Astrocyte of the spinal cord (primary cell): ENCODE results near the gene GALT.

ENCODE experiments used
- DNase-seq: peaks from one replicate; pipeline ENCODE4 v3.0.0; 2011; ENCODE audit warnings: low read depth, low spot score
- H3K4me3 ChIP-seq: 2 replicates; pipeline ENCODE4 v1.5.1; 2011; ENCODE audit warnings: low read depth, mild to moderate bottlenecking, low read length, moderate library complexity
- CTCF ChIP-seq: IDR thresholded peaks from 2 replicates; pipeline ENCODE4 v1.5.1; 2012; ENCODE audit warnings: low read depth, mild to moderate bottlenecking, low read length, inconsistent platforms
- in situ Hi-C: cut with HindIII; loops from 2 replicates; pipeline ENCODE4 v1.10.0; 2017; ENCODE audit warnings: low sequenced_read_pairs

Gene GALT

GRCh38 chr9:34642679-34643078 is 3.8 kb upstream of the GALT start:
- DNase-seq, result no peak
- no peak for TF ChIP-seq CTCF
- no peak overlapping the region for H3K4me3 ChIP-seq
- in situ Hi-C loops, result no loop called here

GRCh38 chr9:34644766-34645314 is 1.6 kb upstream of the GALT start:
- in situ Hi-C loops, result no loop called here
- TF ChIP-seq CTCF, result no peak
- no peak for DNase-seq
- H3K4me3 ChIP-seq, result no peak overlapping the region

- in situ Hi-C loops, result no loop called here
- DNase-seq, result no peak
- TF ChIP-seq CTCF, result no peak
Measured at GRCh38 chr9:34647084-34647403, 569 bp downstream of the GALT start.

GRCh38 chr9:34647651-34648050 is 1.2 kb downstream of the GALT start:
- in situ Hi-C loops, result no loop called here
- no peak for DNase-seq
- peak overlapping the region; percentile 83 for H3K4me3 ChIP-seq
- no peak for TF ChIP-seq CTCF

More at GRCh38 chr9:34647084-34647403, 569 bp downstream of the GALT start:
- peak overlapping the region; percentile 83 for H3K4me3 ChIP-seq

GRCh38 chr9:34648673-34649072 is 2.2 kb downstream of the GALT start:
- DNase-seq, result no peak
- in situ Hi-C loops, result no loop called here
- no peak for TF ChIP-seq CTCF
- H3K4me3 ChIP-seq, result no peak overlapping the region

- TF ChIP-seq CTCF, result no peak
- DNase-seq, result peak; percentile 52
- in situ Hi-C loops, result no loop called here
Measured at GRCh38 chr9:34650816-34651215, 4.3 kb downstream of the GALT start.

GRCh38 chr9:34651321-34651720 is 4.8 kb downstream of the GALT start:
- in situ Hi-C loops, result no loop called here
- DNase-seq, result peak; percentile 18
- peak overlapping the region; percentile 35 for H3K4me3 ChIP-seq
- TF ChIP-seq CTCF, result no peak

More at GRCh38 chr9:34650816-34651215, 4.3 kb downstream of the GALT start:
- H3K4me3 ChIP-seq, result no peak overlapping the region
